ENCODE data around the gene SERPINB6.

DNA sequence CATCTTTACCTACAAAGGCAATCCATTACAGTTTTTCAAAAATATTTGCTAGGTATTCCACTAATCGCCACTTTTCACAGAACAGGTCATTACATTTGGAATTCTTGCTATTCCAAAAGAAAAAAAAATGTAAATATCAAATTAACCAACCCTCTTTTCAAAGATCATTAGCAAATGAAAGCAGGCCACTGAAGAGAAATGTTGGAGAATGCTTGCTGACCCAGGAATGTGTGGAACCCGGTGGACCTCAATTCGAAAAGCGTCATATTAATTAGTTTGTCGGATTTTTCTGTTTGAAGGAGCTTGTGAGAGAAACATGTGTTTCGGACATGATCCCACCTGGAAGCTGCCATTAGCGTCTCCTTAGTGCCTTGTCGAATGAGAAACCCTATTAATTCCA, 40.3 kb downstream of the SERPINB6 start:
- TF ChIP-seq, protein P1, sequence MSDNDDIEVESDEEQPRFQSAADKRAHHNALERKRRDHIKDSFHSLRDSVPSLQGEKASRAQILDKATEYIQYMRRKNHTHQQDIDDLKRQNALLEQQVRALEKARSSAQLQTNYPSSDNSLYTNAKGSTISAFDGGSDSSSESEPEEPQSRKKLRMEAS (IDR thresholded peaks at IDR 0.05), result no peak
- no peak for TF ChIP-seq EP300 (IDR thresholded peaks at IDR 0.05)
- no peak for TF ChIP-seq POLR2A (IDR thresholded peaks at IDR 0.05; ENCODE audit: low read length)
- TF ChIP-seq REST (IDR thresholded peaks at IDR 0.05), result no peak
- TF ChIP-seq MYC (IDR thresholded peaks at IDR 0.05; ENCODE audit: borderline replicate concordance, low read length), result no peak
- TF ChIP-seq, protein P2, sequence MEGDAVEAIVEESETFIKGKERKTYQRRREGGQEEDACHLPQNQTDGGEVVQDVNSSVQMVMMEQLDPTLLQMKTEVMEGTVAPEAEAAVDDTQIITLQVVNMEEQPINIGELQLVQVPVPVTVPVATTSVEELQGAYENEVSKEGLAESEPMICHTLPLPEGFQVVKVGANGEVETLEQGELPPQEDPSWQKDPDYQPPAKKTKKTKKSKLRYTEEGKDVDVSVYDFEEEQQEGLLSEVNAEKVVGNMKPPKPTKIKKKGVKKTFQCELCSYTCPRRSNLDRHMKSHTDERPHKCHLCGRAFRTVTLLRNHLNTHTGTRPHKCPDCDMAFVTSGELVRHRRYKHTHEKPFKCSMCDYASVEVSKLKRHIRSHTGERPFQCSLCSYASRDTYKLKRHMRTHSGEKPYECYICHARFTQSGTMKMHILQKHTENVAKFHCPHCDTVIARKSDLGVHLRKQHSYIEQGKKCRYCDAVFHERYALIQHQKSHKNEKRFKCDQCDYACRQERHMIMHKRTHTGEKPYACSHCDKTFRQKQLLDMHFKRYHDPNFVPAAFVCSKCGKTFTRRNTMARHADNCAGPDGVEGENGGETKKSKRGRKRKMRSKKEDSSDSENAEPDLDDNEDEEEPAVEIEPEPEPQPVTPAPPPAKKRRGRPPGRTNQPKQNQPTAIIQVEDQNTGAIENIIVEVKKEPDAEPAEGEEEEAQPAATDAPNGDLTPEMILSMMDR (IDR thresholded peaks at IDR 0.05), result no peak
- no peak for TF ChIP-seq NFE2L2 (conservative IDR thresholded peaks at IDR 0.05; ENCODE audit: low read length)
- TF ChIP-seq KDM5A (IDR thresholded peaks at IDR 0.05), result no peak
- TF ChIP-seq MAZ (IDR thresholded peaks at IDR 0.05; ENCODE audit: borderline replicate concordance, low read depth, low read length), result no peak
- no peak for TF ChIP-seq EHMT2 (IDR thresholded peaks at IDR 0.05; ENCODE audit: low read depth)
- TF ChIP-seq RFX5 (IDR thresholded peaks at IDR 0.05), result no peak

Data from A549 (cell line).